Measurements from ENCODE around the gene FBXW4. TPM values are rescaled to one million over a fixed set of nuclear protein-coding genes. Genes with fewer than 3 reads are reported as not detected.

FBXW4 gene
- total and polyA plus RNA-seq, 10 of the 15 experiments (the other 5 are each of a cell fraction or from before 2014, with no cell fraction given), result 5.7 to 42.0 (median 27.5) TPM

DNA sequence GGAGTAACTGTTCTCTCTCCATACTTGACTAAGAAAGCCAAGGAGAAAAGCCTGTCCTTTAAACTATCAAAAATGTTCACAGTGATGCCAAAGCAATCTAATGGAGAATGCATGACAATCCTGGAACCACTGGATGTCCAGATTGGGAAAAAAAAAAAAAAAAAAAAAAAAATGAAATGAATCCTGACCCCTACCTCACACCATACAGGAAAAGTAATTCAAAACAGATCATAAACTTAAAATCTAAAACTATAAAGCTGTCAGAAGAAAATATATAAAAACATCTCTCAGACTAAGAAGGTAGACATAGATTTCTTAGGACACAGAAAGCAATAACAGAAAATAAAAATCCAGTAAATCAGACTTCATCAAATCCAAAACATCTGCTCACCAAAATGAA, 18.4 kb downstream of the FBXW4 start:
- peaks cover 3 to 11% of the 10 kb centered on the region in 2 experiments; a peak in 3 of 4 replicates for H3K36me3 ChIP-seq (ENCODE audit: control insufficient read depth in 2 of 2, insufficient read depth in 2 of 2, low read length in 1 of 2)
- no peak for TF ChIP-seq SMC3 (IDR thresholded peaks at IDR 0.05; ENCODE audit: borderline replicate concordance, low read length)
- TF ChIP-seq, protein P1, sequence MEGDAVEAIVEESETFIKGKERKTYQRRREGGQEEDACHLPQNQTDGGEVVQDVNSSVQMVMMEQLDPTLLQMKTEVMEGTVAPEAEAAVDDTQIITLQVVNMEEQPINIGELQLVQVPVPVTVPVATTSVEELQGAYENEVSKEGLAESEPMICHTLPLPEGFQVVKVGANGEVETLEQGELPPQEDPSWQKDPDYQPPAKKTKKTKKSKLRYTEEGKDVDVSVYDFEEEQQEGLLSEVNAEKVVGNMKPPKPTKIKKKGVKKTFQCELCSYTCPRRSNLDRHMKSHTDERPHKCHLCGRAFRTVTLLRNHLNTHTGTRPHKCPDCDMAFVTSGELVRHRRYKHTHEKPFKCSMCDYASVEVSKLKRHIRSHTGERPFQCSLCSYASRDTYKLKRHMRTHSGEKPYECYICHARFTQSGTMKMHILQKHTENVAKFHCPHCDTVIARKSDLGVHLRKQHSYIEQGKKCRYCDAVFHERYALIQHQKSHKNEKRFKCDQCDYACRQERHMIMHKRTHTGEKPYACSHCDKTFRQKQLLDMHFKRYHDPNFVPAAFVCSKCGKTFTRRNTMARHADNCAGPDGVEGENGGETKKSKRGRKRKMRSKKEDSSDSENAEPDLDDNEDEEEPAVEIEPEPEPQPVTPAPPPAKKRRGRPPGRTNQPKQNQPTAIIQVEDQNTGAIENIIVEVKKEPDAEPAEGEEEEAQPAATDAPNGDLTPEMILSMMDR (IDR thresholded peaks at IDR 0.05 in 2 of 3, conservative IDR thresholded peaks at IDR 0.05 in 1 of 3; ENCODE audit: control insufficient read depth in 2 of 3, extremely low read depth in 1 of 3, insufficient read depth in 1 of 3, low read depth in 3 of 3, low read length in 3 of 3), result no peak
- no peak for TF ChIP-seq CBX5 (IDR thresholded peaks at IDR 0.05; ENCODE audit: low read depth)
- no peak for TF ChIP-seq MXI1 (IDR thresholded peaks at IDR 0.05; ENCODE audit: low read depth, low read length)
- no peak for TF ChIP-seq MEF2A (IDR thresholded peaks at IDR 0.05; ENCODE audit: insufficient read depth, low read depth, low read length)
- TF ChIP-seq, protein P2, sequence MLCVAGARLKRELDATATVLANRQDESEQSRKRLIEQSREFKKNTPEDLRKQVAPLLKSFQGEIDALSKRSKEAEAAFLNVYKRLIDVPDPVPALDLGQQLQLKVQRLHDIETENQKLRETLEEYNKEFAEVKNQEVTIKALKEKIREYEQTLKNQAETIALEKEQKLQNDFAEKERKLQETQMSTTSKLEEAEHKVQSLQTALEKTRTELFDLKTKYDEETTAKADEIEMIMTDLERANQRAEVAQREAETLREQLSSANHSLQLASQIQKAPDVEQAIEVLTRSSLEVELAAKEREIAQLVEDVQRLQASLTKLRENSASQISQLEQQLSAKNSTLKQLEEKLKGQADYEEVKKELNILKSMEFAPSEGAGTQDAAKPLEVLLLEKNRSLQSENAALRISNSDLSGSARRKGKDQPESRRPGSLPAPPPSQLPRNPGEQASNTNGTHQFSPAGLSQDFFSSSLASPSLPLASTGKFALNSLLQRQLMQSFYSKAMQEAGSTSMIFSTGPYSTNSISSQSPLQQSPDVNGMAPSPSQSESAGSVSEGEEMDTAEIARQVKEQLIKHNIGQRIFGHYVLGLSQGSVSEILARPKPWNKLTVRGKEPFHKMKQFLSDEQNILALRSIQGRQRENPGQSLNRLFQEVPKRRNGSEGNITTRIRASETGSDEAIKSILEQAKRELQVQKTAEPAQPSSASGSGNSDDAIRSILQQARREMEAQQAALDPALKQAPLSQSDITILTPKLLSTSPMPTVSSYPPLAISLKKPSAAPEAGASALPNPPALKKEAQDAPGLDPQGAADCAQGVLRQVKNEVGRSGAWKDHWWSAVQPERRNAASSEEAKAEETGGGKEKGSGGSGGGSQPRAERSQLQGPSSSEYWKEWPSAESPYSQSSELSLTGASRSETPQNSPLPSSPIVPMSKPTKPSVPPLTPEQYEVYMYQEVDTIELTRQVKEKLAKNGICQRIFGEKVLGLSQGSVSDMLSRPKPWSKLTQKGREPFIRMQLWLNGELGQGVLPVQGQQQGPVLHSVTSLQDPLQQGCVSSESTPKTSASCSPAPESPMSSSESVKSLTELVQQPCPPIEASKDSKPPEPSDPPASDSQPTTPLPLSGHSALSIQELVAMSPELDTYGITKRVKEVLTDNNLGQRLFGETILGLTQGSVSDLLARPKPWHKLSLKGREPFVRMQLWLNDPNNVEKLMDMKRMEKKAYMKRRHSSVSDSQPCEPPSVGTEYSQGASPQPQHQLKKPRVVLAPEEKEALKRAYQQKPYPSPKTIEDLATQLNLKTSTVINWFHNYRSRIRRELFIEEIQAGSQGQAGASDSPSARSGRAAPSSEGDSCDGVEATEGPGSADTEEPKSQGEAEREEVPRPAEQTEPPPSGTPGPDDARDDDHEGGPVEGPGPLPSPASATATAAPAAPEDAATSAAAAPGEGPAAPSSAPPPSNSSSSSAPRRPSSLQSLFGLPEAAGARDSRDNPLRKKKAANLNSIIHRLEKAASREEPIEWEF (IDR thresholded peaks at IDR 0.05; ENCODE audit: insufficient replicate concordance, low read depth, low read length), result no peak
- TF ChIP-seq, protein P3, sequence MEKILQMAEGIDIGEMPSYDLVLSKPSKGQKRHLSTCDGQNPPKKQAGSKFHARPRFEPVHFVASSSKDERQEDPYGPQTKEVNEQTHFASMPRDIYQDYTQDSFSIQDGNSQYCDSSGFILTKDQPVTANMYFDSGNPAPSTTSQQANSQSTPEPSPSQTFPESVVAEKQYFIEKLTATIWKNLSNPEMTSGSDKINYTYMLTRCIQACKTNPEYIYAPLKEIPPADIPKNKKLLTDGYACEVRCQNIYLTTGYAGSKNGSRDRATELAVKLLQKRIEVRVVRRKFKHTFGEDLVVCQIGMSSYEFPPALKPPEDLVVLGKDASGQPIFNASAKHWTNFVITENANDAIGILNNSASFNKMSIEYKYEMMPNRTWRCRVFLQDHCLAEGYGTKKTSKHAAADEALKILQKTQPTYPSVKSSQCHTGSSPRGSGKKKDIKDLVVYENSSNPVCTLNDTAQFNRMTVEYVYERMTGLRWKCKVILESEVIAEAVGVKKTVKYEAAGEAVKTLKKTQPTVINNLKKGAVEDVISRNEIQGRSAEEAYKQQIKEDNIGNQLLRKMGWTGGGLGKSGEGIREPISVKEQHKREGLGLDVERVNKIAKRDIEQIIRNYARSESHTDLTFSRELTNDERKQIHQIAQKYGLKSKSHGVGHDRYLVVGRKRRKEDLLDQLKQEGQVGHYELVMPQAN (conservative IDR thresholded peaks at IDR 0.05), result no peak
- TF ChIP-seq STAT1 (conservative IDR thresholded peaks at IDR 0.05), result no peak
- TF ChIP-seq YBX1 (IDR thresholded peaks at IDR 0.05), result no peak
- SMC1A ChIA-PET (ENCODE audit: uncharacterized antibody, unreplicated experiment), result no interaction called here
- H3K9me3 ChIP-seq (replicated peaks; ENCODE audit: control insufficient read depth, insufficient read depth, low read length), result no peaks in the 10 kb centered on the region
- H3K4me2 ChIP-seq (ENCODE audit: control insufficient read depth, insufficient read depth), result no peak overlapping the region
- no peaks in the 10 kb centered on the region for H3K27me3 ChIP-seq (replicated peaks in 1 of 2; ENCODE audit: control insufficient read depth in 2 of 2, insufficient read depth in 2 of 2, low read length in 1 of 2)
- ATAC-seq (no peak), FAIRE-seq (no peak), DNase-seq (ENCODE audit: low read depth, low spot score) (no peak)
- H2AFZ ChIP-seq (ENCODE audit: control insufficient read depth, low read depth, low read length), result no peak overlapping the region
- in situ Hi-C loops (cut with MboI) (no loop called here), intact Hi-C loops (cut with micrococcal nuclease; ENCODE audit: unreplicated experiment) (no loop called here)
- no peak overlapping the region for H3K9ac ChIP-seq (ENCODE audit: control insufficient read depth, insufficient read depth, low read length)
- RAD21 ChIA-PET (ENCODE audit: unreplicated experiment), result no interaction called here
- CTCF ChIA-PET, result no interaction called here
- POLR2A ChIA-PET, result no interaction called here
- no peaks in the 10 kb centered on the region for H4K20me1 ChIP-seq (ENCODE audit: control insufficient read depth, insufficient read depth)
- H3K4me1 ChIP-seq (ENCODE audit: control insufficient read depth, insufficient read depth, low read length), result peaks cover 12% of the 10 kb centered on the region
- no TSS peak for BruUV-seq (replicated peaks)
- H3K4me3 ChIP-seq, result no peak overlapping the region
- no peaks in the 10 kb centered on the region for H3K79me2 ChIP-seq (ENCODE audit: control insufficient read depth, insufficient read depth, low read length)
- no peak overlapping the region for H3K27ac ChIP-seq (ENCODE audit: control insufficient read depth, insufficient read depth)

All from GM12878 (cell line).